Central memory CD8-positive, alpha-beta T cell (primary cell): ENCODE results near the gene CSNK1A1L.

Experiments used
- ATAC-seq: fragments of 150-1000 bp; cut with Tn5 transposase; replicated peaks from 2 replicates; pipeline ENCODE4 v1.10.0; 2022; ENCODE audit warnings: mild to moderate bottlenecking, moderate FRiP score, moderate number of reproducible peaks; ENCODE audit not compliant: poor library complexity, severe bottlenecking; ENCODE audit errors: extremely low read depth
- DNase-seq, 2 donors: peaks; one replicate each; pipeline ENCODE4 v3.0.0; 2021; ENCODE audit warnings: low spot score in 2 of 2
- H3K27ac Mint-ChIP-seq: one replicate; pipeline ENCODE4 v1.8.0; 2022; ENCODE audit warnings: low read depth, mild to moderate bottlenecking, moderate library complexity, mixed read lengths
- H3K27me3 Mint-ChIP-seq: one replicate; pipeline ENCODE4 v1.8.0; 2022; ENCODE audit warnings: mixed read lengths
- H3K36me3 Mint-ChIP-seq: one replicate; pipeline ENCODE4 v1.8.0; 2022; ENCODE audit warnings: mild to moderate bottlenecking, moderate library complexity, mixed read lengths; ENCODE audit not compliant: insufficient read depth
- H3K4me1 Mint-ChIP-seq: one replicate; pipeline ENCODE4 v1.8.0; 2022; ENCODE audit warnings: mixed read lengths
- H3K4me3 Mint-ChIP-seq: one replicate; pipeline ENCODE4 v1.8.0; 2022; ENCODE audit warnings: mild to moderate bottlenecking, moderate library complexity, mixed read lengths
- H3K9me3 Mint-ChIP-seq: one replicate; pipeline ENCODE4 v1.8.0; 2022; ENCODE audit warnings: mixed read lengths

CSNK1A1L gene

GRCh38 chr13:37132211-37132610, 26.7 kb upstream of the CSNK1A1L start:
- Mint-ChIP-seq H3K9me3 (no peaks in the 10 kb centered on the region), H3K36me3 (no peaks in the 10 kb centered on the region), H3K4me3 (no peak overlapping the region), H3K4me1 (no peaks in the 10 kb centered on the region), H3K27ac (no peak overlapping the region), H3K27me3 (no peaks in the 10 kb centered on the region)
- no peak for ATAC-seq
- DNase-seq, result no peak

DNA sequence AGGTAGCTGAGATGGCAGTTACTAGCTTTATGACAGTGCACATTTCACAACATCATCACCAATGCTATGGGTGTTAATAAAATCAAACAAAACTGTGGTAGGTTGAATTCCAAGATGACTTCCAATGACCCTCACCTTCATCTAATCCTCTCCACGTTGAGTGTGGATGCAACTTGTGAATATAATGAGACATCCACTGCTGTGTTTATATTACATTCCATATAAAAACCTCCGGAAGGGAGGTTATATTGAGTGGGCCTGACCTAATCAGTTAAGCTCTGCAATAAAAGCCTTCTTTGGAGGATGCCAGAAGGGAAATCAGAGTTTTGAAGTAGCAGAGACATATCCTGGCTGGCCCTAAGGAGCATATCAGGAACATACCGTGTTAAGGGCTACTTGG, 25.6 kb upstream of the CSNK1A1L start:
- Mint-ChIP-seq H3K4me1 (no peaks in the 10 kb centered on the region), H3K27me3 (no peaks in the 10 kb centered on the region), H3K9me3 (no peaks in the 10 kb centered on the region), H3K4me3 (no peak overlapping the region), H3K36me3 (no peaks in the 10 kb centered on the region), H3K27ac (no peak overlapping the region)
- no peak for DNase-seq
- ATAC-seq, result no peak

DNA sequence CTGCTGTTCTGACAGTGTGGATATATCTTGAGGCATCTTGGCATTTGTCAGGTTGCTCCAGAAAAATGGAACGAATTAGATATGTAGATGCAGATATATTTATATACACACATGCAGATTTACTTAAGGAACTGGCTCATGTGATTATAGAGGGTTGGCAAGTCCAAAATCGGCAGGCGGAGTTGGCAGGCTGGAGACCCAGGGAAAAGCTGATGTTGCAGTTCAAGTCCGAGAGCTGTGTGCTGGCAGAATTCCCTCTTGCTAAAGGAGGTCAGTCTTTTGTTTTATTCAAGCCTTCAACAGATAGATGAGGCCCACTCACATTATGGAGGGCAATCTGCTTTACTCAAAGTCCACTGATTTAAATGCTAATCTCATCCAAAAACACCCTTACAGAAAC, 24.4 kb upstream of the CSNK1A1L start:
- ATAC-seq (no peak), DNase-seq (no peak)
- H3K36me3 Mint-ChIP-seq, result no peaks in the 10 kb centered on the region
- H3K4me3 Mint-ChIP-seq, result no peak overlapping the region
- no peaks in the 10 kb centered on the region for H3K9me3 Mint-ChIP-seq
- H3K27me3 Mint-ChIP-seq, result no peaks in the 10 kb centered on the region
- H3K27ac Mint-ChIP-seq, result no peak overlapping the region
- H3K4me1 Mint-ChIP-seq, result no peaks in the 10 kb centered on the region

DNA sequence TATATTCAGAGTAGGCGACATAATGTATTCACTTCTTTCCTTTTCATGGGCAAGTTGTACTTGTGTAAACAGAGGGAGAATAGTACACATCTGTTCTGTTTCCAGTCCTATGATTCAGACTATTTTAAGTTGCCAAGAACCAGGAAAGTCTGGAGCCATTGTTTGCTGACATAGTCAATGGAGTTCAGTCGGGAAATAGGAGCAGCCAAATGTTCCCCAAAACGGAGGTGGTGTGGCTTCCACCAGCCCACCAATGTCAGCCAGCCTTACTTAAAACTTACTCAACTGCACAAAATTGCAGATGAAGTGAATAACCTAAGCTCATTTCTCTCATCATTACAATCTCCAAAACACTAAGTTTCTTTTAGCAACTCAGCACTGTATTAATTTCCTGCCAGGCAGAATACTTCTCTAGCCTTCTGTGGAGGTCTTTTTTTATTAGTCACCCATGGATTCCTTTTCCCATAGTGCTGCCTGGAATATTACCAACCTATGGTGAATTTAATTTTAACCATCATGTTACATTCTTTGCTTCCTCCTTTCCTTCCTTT, 22.3 kb upstream of the CSNK1A1L start:
- no peaks in the 10 kb centered on the region for H3K4me1 Mint-ChIP-seq
- ATAC-seq, result no peak
- no peak overlapping the region for H3K4me3 Mint-ChIP-seq
- no peak overlapping the region for H3K27ac Mint-ChIP-seq
- peaks cover 19% of the 10 kb centered on the region for H3K27me3 Mint-ChIP-seq
- H3K9me3 Mint-ChIP-seq, result no peaks in the 10 kb centered on the region
- no peaks in the 10 kb centered on the region for H3K36me3 Mint-ChIP-seq
- no peak for DNase-seq

DNA sequence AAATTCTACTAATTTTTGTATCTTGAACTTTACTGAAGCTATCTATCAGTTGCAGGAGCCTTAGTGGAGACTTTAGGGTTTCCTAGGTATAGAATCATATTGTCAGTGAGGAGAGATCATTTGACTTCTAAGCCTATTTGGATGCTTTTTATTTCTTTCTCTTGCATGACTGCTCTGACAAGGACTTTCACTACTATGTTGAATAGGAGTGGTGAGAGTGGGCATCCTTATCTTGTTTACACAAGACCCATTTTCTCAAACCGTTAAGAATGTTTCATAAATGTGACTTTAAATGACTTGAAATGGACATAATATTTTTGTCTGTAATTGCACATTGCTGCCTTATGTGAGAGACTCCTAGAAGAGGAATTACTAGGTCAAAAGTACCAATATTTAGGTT, 17.9 kb upstream of the CSNK1A1L start:
- no peak for DNase-seq
- Mint-ChIP-seq H3K4me1 (no peaks in the 10 kb centered on the region), H3K36me3 (no peaks in the 10 kb centered on the region)

DNA sequence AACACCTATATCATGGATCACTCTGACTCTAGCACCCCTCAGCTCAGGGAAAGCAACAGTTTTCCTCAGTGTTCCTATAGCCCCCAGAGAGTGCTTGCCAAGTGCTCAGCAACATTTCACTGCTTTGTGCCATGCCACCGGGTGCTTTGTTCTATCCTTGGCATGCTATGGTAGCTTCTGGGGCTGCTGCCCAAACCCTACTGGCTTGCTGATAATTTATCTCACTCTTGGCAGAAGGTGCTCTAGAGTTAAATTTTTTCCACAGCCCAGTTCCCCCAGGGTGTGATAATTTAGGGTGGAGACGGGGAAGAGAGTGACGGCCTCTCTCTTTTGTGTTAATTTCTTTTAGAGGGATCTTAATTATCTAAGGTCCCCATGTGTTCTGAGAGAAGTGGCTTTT, 12.6 kb upstream of the CSNK1A1L start:
- no peak for DNase-seq
- Mint-ChIP-seq H3K27me3 (peaks cover 26% of the 10 kb centered on the region), H3K27ac (no peak overlapping the region), H3K36me3 (no peaks in the 10 kb centered on the region), H3K4me1 (no peaks in the 10 kb centered on the region), H3K9me3 (no peaks in the 10 kb centered on the region), H3K4me3 (no peak overlapping the region)
- no peak for ATAC-seq

More for the DNA sequence above, 17.9 kb upstream of the CSNK1A1L start:
- Mint-ChIP-seq H3K27me3 (peaks cover 35% of the 10 kb centered on the region), H3K27ac (no peak overlapping the region), H3K9me3 (no peaks in the 10 kb centered on the region), H3K4me3 (no peak overlapping the region)
- no peak for ATAC-seq

DNA sequence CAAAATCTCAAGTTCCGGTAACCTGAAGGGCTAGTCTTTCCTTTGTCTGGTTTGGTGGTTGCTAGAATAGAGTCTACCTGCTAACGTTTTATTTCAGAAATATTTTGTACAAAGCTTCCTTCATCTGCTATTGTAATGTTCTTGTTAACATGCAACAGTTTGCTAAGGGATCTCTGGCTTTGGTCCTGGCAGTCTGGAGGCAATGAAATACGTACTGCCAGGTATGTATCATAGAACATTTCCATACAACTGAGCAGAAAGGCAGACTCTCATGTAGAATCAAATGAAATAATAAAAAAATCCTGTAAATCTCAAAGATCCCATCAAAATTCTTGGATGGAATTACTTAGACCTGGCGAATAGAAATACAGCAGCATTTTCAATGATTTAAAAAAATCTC, 8.8 kb upstream of the CSNK1A1L start:
- Mint-ChIP-seq H3K9me3 (no peaks in the 10 kb centered on the region), H3K27ac (no peak overlapping the region), H3K4me3 (no peak overlapping the region), H3K36me3 (peaks cover 2% of the 10 kb centered on the region), H3K27me3 (peaks cover 15% of the 10 kb centered on the region), H3K4me1 (no peaks in the 10 kb centered on the region)
- no peak for ATAC-seq
- DNase-seq, result no peak

DNA sequence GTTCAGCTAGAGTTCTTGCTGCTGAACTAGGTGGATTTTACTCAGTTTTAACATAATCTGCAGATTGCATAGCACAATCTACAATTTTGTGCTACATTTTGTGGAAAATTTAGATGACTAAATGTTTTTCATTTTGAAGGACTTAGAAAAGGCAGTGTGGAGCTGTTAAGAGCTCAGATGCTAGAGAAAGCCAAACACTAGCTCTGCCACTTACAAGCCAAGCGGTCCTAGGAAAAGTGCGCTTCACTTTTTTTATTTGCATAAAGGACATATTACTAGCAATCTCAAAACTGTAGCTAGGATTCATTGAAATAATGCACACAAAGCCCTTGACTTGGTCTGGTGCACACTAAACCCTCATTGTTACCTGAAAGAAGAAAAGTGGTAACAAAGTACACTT, 8.1 kb upstream of the CSNK1A1L start:
- Mint-ChIP-seq H3K4me3 (no peak overlapping the region), H3K27me3 (peaks cover 15% of the 10 kb centered on the region), H3K36me3 (peaks cover 2% of the 10 kb centered on the region), H3K4me1 (no peaks in the 10 kb centered on the region), H3K9me3 (no peaks in the 10 kb centered on the region), H3K27ac (no peak overlapping the region)
- DNase-seq, result no peak
- no peak for ATAC-seq

GRCh38 chr13:37109051-37109678, 3.7 kb upstream of the CSNK1A1L start:
- Mint-ChIP-seq H3K27ac (no peak overlapping the region), H3K4me3 (no peak overlapping the region), H3K36me3 (peaks cover 4% of the 10 kb centered on the region), H3K9me3 (no peaks in the 10 kb centered on the region), H3K4me1 (no peaks in the 10 kb centered on the region), H3K27me3 (peaks cover 34% of the 10 kb centered on the region)
- ATAC-seq (no peak), DNase-seq (no peak)

DNA sequence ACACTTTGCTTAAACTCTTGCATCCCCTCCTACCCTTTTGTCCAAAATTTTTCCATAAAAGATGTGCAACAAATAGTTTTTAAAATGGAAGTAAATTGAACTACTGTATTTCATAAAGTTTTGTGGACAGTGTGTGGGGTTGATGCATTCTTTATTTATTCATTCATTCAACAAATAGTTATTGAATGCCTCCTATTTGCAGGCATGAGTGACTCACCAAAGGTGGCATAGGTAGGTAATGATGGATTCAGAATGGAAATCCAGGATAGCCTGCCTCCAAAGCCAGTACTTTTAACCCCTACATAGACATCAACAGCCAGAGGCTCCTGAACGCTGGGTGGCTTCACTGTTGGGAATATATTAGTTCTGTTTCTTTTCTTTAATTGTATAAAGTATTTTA, 2.4 kb upstream of the CSNK1A1L start:
- Mint-ChIP-seq H3K36me3 (peaks cover 4% of the 10 kb centered on the region), H3K9me3 (no peaks in the 10 kb centered on the region), H3K4me1 (no peaks in the 10 kb centered on the region), H3K4me3 (no peak overlapping the region), H3K27me3 (peaks cover 30% of the 10 kb centered on the region), H3K27ac (no peak overlapping the region)
- ATAC-seq (no peak), DNase-seq (no peak)

GRCh38 chr13:37107456-37107855, 2.0 kb upstream of the CSNK1A1L start:
- no peak for ATAC-seq
- Mint-ChIP-seq H3K9me3 (no peaks in the 10 kb centered on the region), H3K4me1 (no peaks in the 10 kb centered on the region), H3K36me3 (peaks cover 4% of the 10 kb centered on the region), H3K27ac (no peak overlapping the region), H3K27me3 (peaks cover 26% of the 10 kb centered on the region), H3K4me3 (no peak overlapping the region)
- DNase-seq, result no peak

- Mint-ChIP-seq H3K27ac (no peak overlapping the region), H3K9me3 (no peaks in the 10 kb centered on the region), H3K4me3 (no peak overlapping the region), H3K4me1 (no peaks in the 10 kb centered on the region), H3K27me3 (peaks cover 25% of the 10 kb centered on the region), H3K36me3 (peaks cover 4% of the 10 kb centered on the region)
- no peak for DNase-seq
- ATAC-seq, result no peak
These were observed 1.2 kb upstream of the CSNK1A1L start for GRCh38 chr13:37106642-37107041.

DNA sequence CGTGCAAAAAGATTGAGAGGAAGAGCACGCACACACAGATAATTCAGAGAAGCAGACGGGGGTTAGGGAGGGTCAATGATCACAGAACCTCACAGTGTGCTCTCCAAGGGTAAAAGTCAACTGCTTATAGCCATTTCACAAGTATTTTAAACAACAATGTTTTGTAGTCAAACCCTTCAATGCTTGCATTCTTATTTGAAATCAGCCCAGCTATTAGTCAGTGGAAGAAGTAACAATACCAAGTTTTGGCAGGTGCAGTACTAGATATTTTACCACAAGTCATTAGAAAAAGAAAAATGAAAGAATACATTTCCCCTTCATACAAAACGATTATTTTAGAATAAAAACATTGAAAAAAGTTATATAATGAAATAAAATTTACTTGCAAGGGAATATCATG, 2.6 kb downstream of the CSNK1A1L start:
- Mint-ChIP-seq H3K36me3 (peaks cover 3% of the 10 kb centered on the region), H3K4me1 (no peaks in the 10 kb centered on the region), H3K9me3 (no peaks in the 10 kb centered on the region), H3K4me3 (no peak overlapping the region), H3K27me3 (peaks cover 34% of the 10 kb centered on the region), H3K27ac (no peak overlapping the region)
- no peak for DNase-seq
- no peak for ATAC-seq
